ENCODE results near the gene USP40.

GRCh38 chr2:233440714-233441113 lies 125.9 kb downstream of the USP40 start:
- TF ChIP-seq CTCF (IDR thresholded peaks at IDR 0.05; ENCODE audit: insufficient read depth, low read length, poor library complexity, severe bottlenecking) (no peak), EZH2phosphoT487 (conservative IDR thresholded peaks at IDR 0.05; ENCODE audit: low read length) (no peak)
